ENCODE results near the gene ARID4B.

Gene ARID4B

DNA sequence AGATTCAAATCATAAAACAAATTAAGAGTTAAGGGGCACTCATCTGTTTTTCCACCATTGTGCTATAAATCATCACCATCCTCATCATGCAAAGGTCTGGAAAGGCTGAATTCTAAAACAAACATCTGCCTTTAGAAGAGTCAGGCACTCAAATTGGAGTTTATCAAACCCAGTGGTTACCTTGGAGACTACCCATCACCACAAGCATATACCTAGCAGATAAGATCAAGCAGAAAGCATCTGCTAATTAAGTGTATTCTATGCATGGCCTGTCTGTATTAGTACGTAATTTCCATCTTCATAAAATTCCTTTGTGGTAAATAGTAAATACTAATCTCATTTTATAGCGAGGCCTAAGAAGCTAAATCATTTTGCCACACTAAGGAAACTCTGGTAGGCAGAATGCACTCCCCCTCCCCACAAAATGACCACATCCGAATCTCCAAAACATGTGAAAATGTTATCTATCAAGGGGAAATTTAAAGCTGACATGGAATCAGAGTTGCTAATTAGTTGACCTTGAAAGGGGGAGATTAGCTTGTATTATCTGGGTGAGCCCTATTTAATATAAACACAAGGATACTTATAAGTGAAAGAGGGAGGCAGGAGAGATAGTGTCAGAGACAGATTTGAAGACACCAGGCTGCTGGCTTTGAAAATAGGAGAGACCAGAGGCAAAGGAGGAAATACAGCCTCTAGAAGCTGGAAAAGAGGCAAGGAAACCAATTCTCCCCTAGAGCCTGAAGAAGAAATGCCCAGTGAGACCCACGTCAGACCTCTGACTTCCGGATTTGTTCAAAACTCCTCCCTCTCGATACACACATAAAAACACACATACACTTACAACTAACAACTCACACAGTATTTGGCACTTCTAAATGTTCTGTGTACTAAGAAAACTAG is 23.2 kb downstream of the ARID4B start (continued):
- TF ChIP-seq, protein P1, sequence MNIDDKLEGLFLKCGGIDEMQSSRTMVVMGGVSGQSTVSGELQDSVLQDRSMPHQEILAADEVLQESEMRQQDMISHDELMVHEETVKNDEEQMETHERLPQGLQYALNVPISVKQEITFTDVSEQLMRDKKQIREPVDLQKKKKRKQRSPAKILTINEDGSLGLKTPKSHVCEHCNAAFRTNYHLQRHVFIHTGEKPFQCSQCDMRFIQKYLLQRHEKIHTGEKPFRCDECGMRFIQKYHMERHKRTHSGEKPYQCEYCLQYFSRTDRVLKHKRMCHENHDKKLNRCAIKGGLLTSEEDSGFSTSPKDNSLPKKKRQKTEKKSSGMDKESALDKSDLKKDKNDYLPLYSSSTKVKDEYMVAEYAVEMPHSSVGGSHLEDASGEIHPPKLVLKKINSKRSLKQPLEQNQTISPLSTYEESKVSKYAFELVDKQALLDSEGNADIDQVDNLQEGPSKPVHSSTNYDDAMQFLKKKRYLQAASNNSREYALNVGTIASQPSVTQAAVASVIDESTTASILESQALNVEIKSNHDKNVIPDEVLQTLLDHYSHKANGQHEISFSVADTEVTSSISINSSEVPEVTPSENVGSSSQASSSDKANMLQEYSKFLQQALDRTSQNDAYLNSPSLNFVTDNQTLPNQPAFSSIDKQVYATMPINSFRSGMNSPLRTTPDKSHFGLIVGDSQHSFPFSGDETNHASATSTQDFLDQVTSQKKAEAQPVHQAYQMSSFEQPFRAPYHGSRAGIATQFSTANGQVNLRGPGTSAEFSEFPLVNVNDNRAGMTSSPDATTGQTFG (tag by site-specific recombination; IDR thresholded peaks at IDR 0.05; ENCODE audit: borderline replicate concordance), result no peak
- TF ChIP-seq TCF7L2 (IDR thresholded peaks at IDR 0.05; ENCODE audit: borderline replicate concordance, low read depth, low read length), result peak; percentile 40; the same call in 1 of the 2 replicates
- TF ChIP-seq, protein P2, sequence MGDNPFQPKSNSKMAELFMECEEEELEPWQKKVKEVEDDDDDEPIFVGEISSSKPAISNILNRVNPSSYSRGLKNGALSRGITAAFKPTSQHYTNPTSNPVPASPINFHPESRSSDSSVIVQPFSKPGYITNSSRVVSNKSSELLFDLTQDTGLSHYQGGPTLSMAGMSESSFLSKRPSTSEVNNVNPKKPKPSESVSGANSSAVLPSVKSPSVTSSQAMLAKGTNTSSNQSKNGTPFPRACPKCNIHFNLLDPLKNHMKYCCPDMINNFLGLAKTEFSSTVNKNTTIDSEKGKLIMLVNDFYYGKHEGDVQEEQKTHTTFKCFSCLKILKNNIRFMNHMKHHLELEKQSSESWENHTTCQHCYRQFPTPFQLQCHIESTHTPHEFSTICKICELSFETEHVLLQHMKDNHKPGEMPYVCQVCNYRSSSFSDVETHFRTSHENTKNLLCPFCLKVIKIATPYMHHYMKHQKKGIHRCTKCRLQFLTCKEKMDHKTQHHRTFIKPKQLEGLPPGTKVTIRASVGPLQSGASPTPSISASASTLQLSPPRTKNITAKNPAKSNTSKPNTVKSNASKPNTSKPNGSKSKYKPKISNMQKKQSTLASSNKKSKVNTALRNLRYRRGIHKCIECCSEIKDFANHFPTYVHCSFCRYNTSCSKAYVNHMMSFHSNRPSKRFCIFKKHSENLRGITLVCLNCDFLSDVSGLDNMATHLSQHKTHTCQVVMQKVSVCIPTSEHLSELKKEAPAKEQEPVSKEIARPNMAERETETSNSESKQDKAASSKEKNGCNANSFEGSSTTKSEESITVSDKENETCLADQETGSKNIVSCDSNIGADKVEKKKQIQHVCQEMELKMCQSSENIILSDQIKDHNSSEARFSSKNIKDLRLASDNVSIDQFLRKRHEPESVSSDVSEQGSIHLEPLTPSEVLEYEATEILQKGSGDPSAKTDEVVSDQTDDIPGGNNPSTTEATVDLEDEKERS (tag by site-specific recombination; IDR thresholded peaks at IDR 0.05), result no peak
- no peak for TF ChIP-seq ZNF335 (tag by site-specific recombination; conservative IDR thresholded peaks at IDR 0.05)
- no peak for TF ChIP-seq REPIN1 (tag by site-specific recombination; IDR thresholded peaks at IDR 0.05; ENCODE audit: low read depth)
- TF ChIP-seq ZBTB1 (tag by site-specific recombination; IDR thresholded peaks at IDR 0.05), result no peak
- TF ChIP-seq, protein P3, sequence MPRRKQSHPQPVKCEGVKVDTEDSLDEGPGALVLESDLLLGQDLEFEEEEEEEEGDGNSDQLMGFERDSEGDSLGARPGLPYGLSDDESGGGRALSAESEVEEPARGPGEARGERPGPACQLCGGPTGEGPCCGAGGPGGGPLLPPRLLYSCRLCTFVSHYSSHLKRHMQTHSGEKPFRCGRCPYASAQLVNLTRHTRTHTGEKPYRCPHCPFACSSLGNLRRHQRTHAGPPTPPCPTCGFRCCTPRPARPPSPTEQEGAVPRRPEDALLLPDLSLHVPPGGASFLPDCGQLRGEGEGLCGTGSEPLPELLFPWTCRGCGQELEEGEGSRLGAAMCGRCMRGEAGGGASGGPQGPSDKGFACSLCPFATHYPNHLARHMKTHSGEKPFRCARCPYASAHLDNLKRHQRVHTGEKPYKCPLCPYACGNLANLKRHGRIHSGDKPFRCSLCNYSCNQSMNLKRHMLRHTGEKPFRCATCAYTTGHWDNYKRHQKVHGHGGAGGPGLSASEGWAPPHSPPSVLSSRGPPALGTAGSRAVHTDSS (tag by site-specific recombination; IDR thresholded peaks at IDR 0.05), result peak; percentile 54; the same call in 1 of the 2 replicates
- no peak for TF ChIP-seq ZNF155 (tag by site-specific recombination; IDR thresholded peaks at IDR 0.05)
- TF ChIP-seq ZNF561 (tag by site-specific recombination; IDR thresholded peaks at IDR 0.05; ENCODE audit: borderline replicate concordance), result no peak
- TF ChIP-seq ZNF274 (IDR thresholded peaks at IDR 0.05; ENCODE audit: low read length), result no peak
- TF ChIP-seq ZNF274 (tag by site-specific recombination; IDR thresholded peaks at IDR 0.05; ENCODE audit: borderline replicate concordance), result no peak
- TF ChIP-seq, protein P4, sequence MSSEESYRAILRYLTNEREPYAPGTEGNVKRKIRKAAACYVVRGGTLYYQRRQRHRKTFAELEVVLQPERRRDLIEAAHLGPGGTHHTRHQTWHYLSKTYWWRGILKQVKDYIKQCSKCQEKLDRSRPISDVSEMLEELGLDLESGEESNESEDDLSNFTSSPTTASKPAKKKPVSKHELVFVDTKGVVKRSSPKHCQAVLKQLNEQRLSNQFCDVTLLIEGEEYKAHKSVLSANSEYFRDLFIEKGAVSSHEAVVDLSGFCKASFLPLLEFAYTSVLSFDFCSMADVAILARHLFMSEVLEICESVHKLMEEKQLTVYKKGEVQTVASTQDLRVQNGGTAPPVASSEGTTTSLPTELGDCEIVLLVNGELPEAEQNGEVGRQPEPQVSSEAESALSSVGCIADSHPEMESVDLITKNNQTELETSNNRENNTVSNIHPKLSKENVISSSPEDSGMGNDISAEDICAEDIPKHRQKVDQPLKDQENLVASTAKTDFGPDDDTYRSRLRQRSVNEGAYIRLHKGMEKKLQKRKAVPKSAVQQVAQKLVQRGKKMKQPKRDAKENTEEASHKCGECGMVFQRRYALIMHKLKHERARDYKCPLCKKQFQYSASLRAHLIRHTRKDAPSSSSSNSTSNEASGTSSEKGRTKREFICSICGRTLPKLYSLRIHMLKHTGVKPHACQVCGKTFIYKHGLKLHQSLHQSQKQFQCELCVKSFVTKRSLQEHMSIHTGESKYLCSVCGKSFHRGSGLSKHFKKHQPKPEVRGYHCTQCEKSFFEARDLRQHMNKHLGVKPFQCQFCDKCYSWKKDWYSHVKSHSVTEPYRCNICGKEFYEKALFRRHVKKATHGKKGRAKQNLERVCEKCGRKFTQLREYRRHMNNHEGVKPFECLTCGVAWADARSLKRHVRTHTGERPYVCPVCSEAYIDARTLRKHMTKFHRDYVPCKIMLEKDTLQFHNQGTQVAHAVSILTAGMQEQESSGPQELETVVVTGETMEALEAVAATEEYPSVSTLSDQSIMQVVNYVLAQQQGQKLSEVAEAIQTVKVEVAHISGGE (tag by site-specific recombination; conservative IDR thresholded peaks at IDR 0.05; ENCODE audit: low read depth), result no peak
- TF ChIP-seq, protein P5, sequence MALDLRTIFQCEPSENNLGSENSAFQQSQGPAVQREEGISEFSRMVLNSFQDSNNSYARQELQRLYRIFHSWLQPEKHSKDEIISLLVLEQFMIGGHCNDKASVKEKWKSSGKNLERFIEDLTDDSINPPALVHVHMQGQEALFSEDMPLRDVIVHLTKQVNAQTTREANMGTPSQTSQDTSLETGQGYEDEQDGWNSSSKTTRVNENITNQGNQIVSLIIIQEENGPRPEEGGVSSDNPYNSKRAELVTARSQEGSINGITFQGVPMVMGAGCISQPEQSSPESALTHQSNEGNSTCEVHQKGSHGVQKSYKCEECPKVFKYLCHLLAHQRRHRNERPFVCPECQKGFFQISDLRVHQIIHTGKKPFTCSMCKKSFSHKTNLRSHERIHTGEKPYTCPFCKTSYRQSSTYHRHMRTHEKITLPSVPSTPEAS (tag by site-specific recombination; IDR thresholded peaks at IDR 0.05), result no peak
- TF ChIP-seq, protein P6, sequence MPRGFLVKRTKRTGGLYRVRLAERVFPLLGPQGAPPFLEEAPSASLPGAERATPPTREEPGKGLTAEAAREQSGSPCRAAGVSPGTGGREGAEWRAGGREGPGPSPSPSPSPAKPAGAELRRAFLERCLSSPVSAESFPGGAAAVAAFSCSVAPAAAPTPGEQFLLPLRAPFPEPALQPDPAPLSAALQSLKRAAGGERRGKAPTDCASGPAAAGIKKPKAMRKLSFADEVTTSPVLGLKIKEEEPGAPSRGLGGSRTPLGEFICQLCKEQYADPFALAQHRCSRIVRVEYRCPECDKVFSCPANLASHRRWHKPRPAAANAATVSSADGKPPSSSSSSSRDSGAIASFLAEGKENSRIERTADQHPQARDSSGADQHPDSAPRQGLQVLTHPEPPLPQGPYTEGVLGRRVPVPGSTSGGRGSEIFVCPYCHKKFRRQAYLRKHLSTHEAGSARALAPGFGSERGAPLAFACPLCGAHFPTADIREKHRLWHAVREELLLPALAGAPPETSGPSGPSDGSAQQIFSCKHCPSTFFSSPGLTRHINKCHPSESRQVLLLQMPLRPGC (tag by site-specific recombination; IDR thresholded peaks at IDR 0.05), result no peak
- TF ChIP-seq ZEB2 (tag by site-specific recombination; IDR thresholded peaks at IDR 0.05), result no peak
- TF ChIP-seq, protein P7, sequence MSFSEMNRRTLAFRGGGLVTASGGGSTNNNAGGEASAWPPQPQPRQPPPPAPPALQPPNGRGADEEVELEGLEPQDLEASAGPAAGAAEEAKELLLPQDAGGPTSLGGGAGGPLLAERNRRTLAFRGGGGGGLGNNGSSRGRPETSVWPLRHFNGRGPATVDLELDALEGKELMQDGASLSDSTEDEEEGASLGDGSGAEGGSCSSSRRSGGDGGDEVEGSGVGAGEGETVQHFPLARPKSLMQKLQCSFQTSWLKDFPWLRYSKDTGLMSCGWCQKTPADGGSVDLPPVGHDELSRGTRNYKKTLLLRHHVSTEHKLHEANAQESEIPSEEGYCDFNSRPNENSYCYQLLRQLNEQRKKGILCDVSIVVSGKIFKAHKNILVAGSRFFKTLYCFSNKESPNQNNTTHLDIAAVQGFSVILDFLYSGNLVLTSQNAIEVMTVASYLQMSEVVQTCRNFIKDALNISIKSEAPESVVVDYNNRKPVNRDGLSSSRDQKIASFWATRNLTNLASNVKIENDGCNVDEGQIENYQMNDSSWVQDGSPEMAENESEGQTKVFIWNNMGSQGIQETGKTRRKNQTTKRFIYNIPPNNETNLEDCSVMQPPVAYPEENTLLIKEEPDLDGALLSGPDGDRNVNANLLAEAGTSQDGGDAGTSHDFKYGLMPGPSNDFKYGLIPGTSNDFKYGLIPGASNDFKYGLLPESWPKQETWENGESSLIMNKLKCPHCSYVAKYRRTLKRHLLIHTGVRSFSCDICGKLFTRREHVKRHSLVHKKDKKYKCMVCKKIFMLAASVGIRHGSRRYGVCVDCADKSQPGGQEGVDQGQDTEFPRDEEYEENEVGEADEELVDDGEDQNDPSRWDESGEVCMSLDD (tag by site-specific recombination; IDR thresholded peaks at IDR 0.05), result no peak
- peak; percentile 72; the same call in 1 of the 2 replicates for TF ChIP-seq OSR2 (tag by site-specific recombination; IDR thresholded peaks at IDR 0.05)
- no peak for TF ChIP-seq ZNF132 (tag by site-specific recombination; IDR thresholded peaks at IDR 0.05; ENCODE audit: borderline replicate concordance)
- TF ChIP-seq ZFP41 (tag by site-specific recombination; IDR thresholded peaks at IDR 0.05; ENCODE audit: borderline replicate concordance), result no peak
- TF ChIP-seq SALL2 (tag by site-specific recombination; IDR thresholded peaks at IDR 0.05; ENCODE audit: borderline replicate concordance), result no peak
- no peak for TF ChIP-seq ZNF174 (tag by site-specific recombination; IDR thresholded peaks at IDR 0.05)
